VCaP (cell line): ENCODE data around the gene SMIM17.

Source experiments
- H3K27ac ChIP-seq: fragments of 450-650 bp; 2 replicates; pipeline ENCODE4 v1.5.1; 2017
- TF ChIP-seq, protein P1 (sequence below): fragments of 450-650 bp; conservative IDR thresholded peaks from 2 replicates; pipeline ENCODE4 v1.5.1; 2017; ENCODE audit warnings: mild to moderate bottlenecking, moderate library complexity

The SMIM17 gene

GRCh38 chr19:56689198-56689597 is 46.2 kb downstream of the SMIM17 start:
- TF ChIP-seq, protein P1, sequence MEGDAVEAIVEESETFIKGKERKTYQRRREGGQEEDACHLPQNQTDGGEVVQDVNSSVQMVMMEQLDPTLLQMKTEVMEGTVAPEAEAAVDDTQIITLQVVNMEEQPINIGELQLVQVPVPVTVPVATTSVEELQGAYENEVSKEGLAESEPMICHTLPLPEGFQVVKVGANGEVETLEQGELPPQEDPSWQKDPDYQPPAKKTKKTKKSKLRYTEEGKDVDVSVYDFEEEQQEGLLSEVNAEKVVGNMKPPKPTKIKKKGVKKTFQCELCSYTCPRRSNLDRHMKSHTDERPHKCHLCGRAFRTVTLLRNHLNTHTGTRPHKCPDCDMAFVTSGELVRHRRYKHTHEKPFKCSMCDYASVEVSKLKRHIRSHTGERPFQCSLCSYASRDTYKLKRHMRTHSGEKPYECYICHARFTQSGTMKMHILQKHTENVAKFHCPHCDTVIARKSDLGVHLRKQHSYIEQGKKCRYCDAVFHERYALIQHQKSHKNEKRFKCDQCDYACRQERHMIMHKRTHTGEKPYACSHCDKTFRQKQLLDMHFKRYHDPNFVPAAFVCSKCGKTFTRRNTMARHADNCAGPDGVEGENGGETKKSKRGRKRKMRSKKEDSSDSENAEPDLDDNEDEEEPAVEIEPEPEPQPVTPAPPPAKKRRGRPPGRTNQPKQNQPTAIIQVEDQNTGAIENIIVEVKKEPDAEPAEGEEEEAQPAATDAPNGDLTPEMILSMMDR = peak; percentile 59
- H3K27ac ChIP-seq = no peak overlapping the region

DNA sequence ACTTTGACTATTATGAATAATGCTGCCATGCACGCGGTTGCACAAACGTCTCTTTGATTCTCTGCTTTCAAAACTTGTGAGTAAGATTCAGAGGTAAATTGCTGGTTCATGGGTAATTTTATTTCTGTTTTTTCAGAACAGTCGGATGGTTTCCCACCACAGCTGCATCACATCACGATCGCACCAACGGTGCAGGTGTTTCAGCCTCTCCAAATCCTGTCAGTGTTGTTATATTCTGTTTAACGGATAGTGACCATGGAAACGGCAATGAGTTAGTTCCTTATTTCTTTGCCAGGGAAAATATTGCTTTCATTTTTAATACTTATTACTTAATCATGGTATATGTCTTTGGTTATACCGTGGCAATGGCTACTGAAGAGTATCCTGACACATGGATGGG is 47.7 kb downstream of the SMIM17 start:
- H3K27ac ChIP-seq = no peak overlapping the region
- TF ChIP-seq, protein P1 = no peak

- TF ChIP-seq, protein P1 = no peak
- no peak overlapping the region for H3K27ac ChIP-seq
Measured at GRCh38 chr19:56692206-56692895, 49.4 kb downstream of the SMIM17 start.

- TF ChIP-seq, protein P1 = no peak
- no peak overlapping the region for H3K27ac ChIP-seq
Measured at GRCh38 chr19:56699552-56699951, 56.6 kb downstream of the SMIM17 start.

- H3K27ac ChIP-seq = no peak overlapping the region
- TF ChIP-seq, protein P1 = no peak
Measured at GRCh38 chr19:56701895-56702294, 58.9 kb downstream of the SMIM17 start.

- TF ChIP-seq, protein P1 = no peak
Measured at GRCh38 chr19:56705939-56706338, 63.0 kb downstream of the SMIM17 start.

More at GRCh38 chr19:56705939-56706338, 63.0 kb downstream of the SMIM17 start:
- H3K27ac ChIP-seq = no peak overlapping the region
